Measurements from ENCODE around the gene WDR76.

The WDR76 gene

GRCh38 chr15:43905755-43906154 lies 79.0 kb downstream of the WDR76 start:
- H3K4me2 ChIP-seq: no peak overlapping the region

GRCh38 chr15:43908516-43909050 lies 81.8 kb downstream of the WDR76 start:
- H3K36me3 ChIP-seq (ENCODE audit: insufficient read depth): no peaks in the 10 kb centered on the region
- peaks cover 8% of the 10 kb centered on the region for H3K4me1 ChIP-seq (ENCODE audit: low read depth, poor library complexity, severe bottlenecking)
- H2AFZ ChIP-seq (ENCODE audit: low read depth): no peak overlapping the region
- no peak for TF ChIP-seq CTCF (conservative IDR thresholded peaks at IDR 0.05; ENCODE audit: low read depth, low read length)
- no peaks in the 10 kb centered on the region for H3K27me3 ChIP-seq (ENCODE audit: insufficient read depth, low read depth)
- H3K4me3 ChIP-seq (IDR thresholded peaks at IDR 0.05; ENCODE audit: insufficient read depth, low read depth, low read length): no peak overlapping the region
- H3K27ac ChIP-seq: no peak overlapping the region
- no peak overlapping the region for H3K4me2 ChIP-seq
- H3K9ac ChIP-seq: no peak overlapping the region
- H4K20me1 ChIP-seq (ENCODE audit: insufficient read depth): no peaks in the 10 kb centered on the region
- H3K79me2 ChIP-seq (ENCODE audit: insufficient read depth, low read depth): no peaks in the 10 kb centered on the region

More at GRCh38 chr15:43905755-43906154, 79.0 kb downstream of the WDR76 start:
- Histone ChIP-seq H3K4me3 (IDR thresholded peaks at IDR 0.05; ENCODE audit: insufficient read depth, low read depth, low read length) (no peak overlapping the region), H3K4me1 (ENCODE audit: low read depth, poor library complexity, severe bottlenecking) (peaks cover 9% of the 10 kb centered on the region), H3K9ac (no peak overlapping the region), H3K36me3 (ENCODE audit: insufficient read depth) (no peaks in the 10 kb centered on the region), H3K27ac (no peak overlapping the region), H2AFZ (ENCODE audit: low read depth) (no peak overlapping the region), H4K20me1 (ENCODE audit: insufficient read depth) (no peaks in the 10 kb centered on the region), H3K79me2 (ENCODE audit: insufficient read depth, low read depth) (no peaks in the 10 kb centered on the region), H3K27me3 (ENCODE audit: insufficient read depth, low read depth) (no peaks in the 10 kb centered on the region)
- TF ChIP-seq CTCF (conservative IDR thresholded peaks at IDR 0.05; ENCODE audit: low read depth, low read length): no peak

GRCh38 chr15:43911235-43911781 lies 84.5 kb downstream of the WDR76 start:
- Histone ChIP-seq H3K4me2 (no peak overlapping the region), H3K27ac (no peak overlapping the region), H2AFZ (ENCODE audit: low read depth) (no peak overlapping the region), H3K27me3 (ENCODE audit: insufficient read depth, low read depth) (no peaks in the 10 kb centered on the region), H3K9ac (no peak overlapping the region), H4K20me1 (ENCODE audit: insufficient read depth) (no peaks in the 10 kb centered on the region), H3K4me1 (ENCODE audit: low read depth, poor library complexity, severe bottlenecking) (no peaks in the 10 kb centered on the region), H3K79me2 (ENCODE audit: insufficient read depth, low read depth) (no peaks in the 10 kb centered on the region), H3K4me3 (IDR thresholded peaks at IDR 0.05; ENCODE audit: insufficient read depth, low read depth, low read length) (no peak overlapping the region), H3K36me3 (ENCODE audit: insufficient read depth) (no peaks in the 10 kb centered on the region)
- no peak for TF ChIP-seq CTCF (conservative IDR thresholded peaks at IDR 0.05; ENCODE audit: low read depth, low read length)

GRCh38 chr15:43912208-43912607 lies 85.4 kb downstream of the WDR76 start:
- Histone ChIP-seq H3K27me3 (ENCODE audit: insufficient read depth, low read depth) (no peaks in the 10 kb centered on the region), H3K4me2 (no peak overlapping the region), H3K79me2 (ENCODE audit: insufficient read depth, low read depth) (no peaks in the 10 kb centered on the region), H3K9ac (no peak overlapping the region), H3K27ac (no peak overlapping the region), H3K4me1 (ENCODE audit: low read depth, poor library complexity, severe bottlenecking) (no peaks in the 10 kb centered on the region), H4K20me1 (ENCODE audit: insufficient read depth) (no peaks in the 10 kb centered on the region), H3K36me3 (ENCODE audit: insufficient read depth) (no peaks in the 10 kb centered on the region), H2AFZ (ENCODE audit: low read depth) (no peak overlapping the region), H3K4me3 (IDR thresholded peaks at IDR 0.05; ENCODE audit: insufficient read depth, low read depth, low read length) (no peak overlapping the region)
- TF ChIP-seq CTCF (conservative IDR thresholded peaks at IDR 0.05; ENCODE audit: low read depth, low read length): no peak
